ENCODE measurements around the gene XYLB.

The XYLB gene

GRCh38 chr3:38371541-38372213, 25.1 kb downstream of the XYLB start:
- no peaks in the 10 kb centered on the region for H3K9me3 ChIP-seq (ENCODE audit: low read depth, low read length)
- TF ChIP-seq FOXP2 (optimal IDR thresholded peaks at IDR 0.05; ENCODE audit: control extremely low read depth, extremely low read length, insufficient read depth) (no peak), POLR2AphosphoS5 (IDR thresholded peaks at IDR 0.05; ENCODE audit: borderline replicate concordance, low read depth, low read length) (no peak), EZH2 (IDR thresholded peaks at IDR 0.05) (no peak)
- H3K4me3 ChIP-seq: no peak overlapping the region
- H3K36me3 ChIP-seq (ENCODE audit: insufficient read depth, low read length): no peaks in the 10 kb centered on the region
- H3K27ac ChIP-seq: no peak overlapping the region
- H3K9ac ChIP-seq (ENCODE audit: insufficient read length): no peak overlapping the region
- DNase-seq (ENCODE audit: low read depth, low spot score): no peak

- TF ChIP-seq POLR2AphosphoS5 (IDR thresholded peaks at IDR 0.05; ENCODE audit: borderline replicate concordance, low read depth, low read length): no peak
- no peak for TF ChIP-seq FOXP2 (optimal IDR thresholded peaks at IDR 0.05; ENCODE audit: control extremely low read depth, extremely low read length, insufficient read depth)
- TF ChIP-seq EZH2 (IDR thresholded peaks at IDR 0.05): no peak
- no peak overlapping the region for H3K9ac ChIP-seq (ENCODE audit: insufficient read length)
Measured at GRCh38 chr3:38372214-38372601, 25.6 kb downstream of the XYLB start.

GRCh38 chr3:38374221-38374620, 27.6 kb downstream of the XYLB start:
- DNase-seq (ENCODE audit: low read depth, low spot score): no peak

More at GRCh38 chr3:38372214-38372601, 25.6 kb downstream of the XYLB start:
- no peak overlapping the region for H3K27ac ChIP-seq
- no peak overlapping the region for H3K4me3 ChIP-seq
- no peaks in the 10 kb centered on the region for H3K36me3 ChIP-seq (ENCODE audit: insufficient read depth, low read length)
- no peak for DNase-seq (ENCODE audit: low read depth, low spot score)
- no peaks in the 10 kb centered on the region for H3K9me3 ChIP-seq (ENCODE audit: low read depth, low read length)

GRCh38 chr3:38375072-38375471, 28.5 kb downstream of the XYLB start:
- TF ChIP-seq FOXP2 (optimal IDR thresholded peaks at IDR 0.05; ENCODE audit: control extremely low read depth, extremely low read length, insufficient read depth) (no peak), POLR2AphosphoS5 (IDR thresholded peaks at IDR 0.05; ENCODE audit: borderline replicate concordance, low read depth, low read length) (no peak), EZH2 (IDR thresholded peaks at IDR 0.05) (no peak)
- no peak overlapping the region for H3K27ac ChIP-seq
- no peaks in the 10 kb centered on the region for H3K36me3 ChIP-seq (ENCODE audit: insufficient read depth, low read length)
- H3K9me3 ChIP-seq (ENCODE audit: low read depth, low read length): no peaks in the 10 kb centered on the region
- no peak for DNase-seq (ENCODE audit: low read depth, low spot score)
- H3K4me3 ChIP-seq: no peak overlapping the region
- H3K9ac ChIP-seq (ENCODE audit: insufficient read length): no peak overlapping the region

More at GRCh38 chr3:38374221-38374620, 27.6 kb downstream of the XYLB start:
- TF ChIP-seq FOXP2 (optimal IDR thresholded peaks at IDR 0.05; ENCODE audit: control extremely low read depth, extremely low read length, insufficient read depth): no peak
- no peak for TF ChIP-seq EZH2 (IDR thresholded peaks at IDR 0.05)
- TF ChIP-seq POLR2AphosphoS5 (IDR thresholded peaks at IDR 0.05; ENCODE audit: borderline replicate concordance, low read depth, low read length): no peak
- no peak overlapping the region for H3K9ac ChIP-seq (ENCODE audit: insufficient read length)
- H3K4me3 ChIP-seq: no peak overlapping the region
- no peaks in the 10 kb centered on the region for H3K9me3 ChIP-seq (ENCODE audit: low read depth, low read length)
- H3K27ac ChIP-seq: no peak overlapping the region
- H3K36me3 ChIP-seq (ENCODE audit: insufficient read depth, low read length): no peaks in the 10 kb centered on the region

GRCh38 chr3:38375488-38376097, 29.0 kb downstream of the XYLB start:
- Histone ChIP-seq H3K9me3 (ENCODE audit: low read depth, low read length) (no peaks in the 10 kb centered on the region), H3K4me3 (no peak overlapping the region), H3K27ac (no peak overlapping the region), H3K36me3 (ENCODE audit: insufficient read depth, low read length) (no peaks in the 10 kb centered on the region), H3K9ac (ENCODE audit: insufficient read length) (no peak overlapping the region)
- TF ChIP-seq POLR2AphosphoS5 (IDR thresholded peaks at IDR 0.05; ENCODE audit: borderline replicate concordance, low read depth, low read length) (no peak), FOXP2 (optimal IDR thresholded peaks at IDR 0.05; ENCODE audit: control extremely low read depth, extremely low read length, insufficient read depth) (no peak), EZH2 (IDR thresholded peaks at IDR 0.05) (no peak)
- no peak for DNase-seq (ENCODE audit: low read depth, low spot score)

GRCh38 chr3:38376098-38376816, 29.7 kb downstream of the XYLB start:
- TF ChIP-seq POLR2AphosphoS5 (IDR thresholded peaks at IDR 0.05; ENCODE audit: borderline replicate concordance, low read depth, low read length): no peak
- TF ChIP-seq FOXP2 (optimal IDR thresholded peaks at IDR 0.05; ENCODE audit: control extremely low read depth, extremely low read length, insufficient read depth): no peak
- no peak for TF ChIP-seq EZH2 (IDR thresholded peaks at IDR 0.05)
- Histone ChIP-seq H3K9me3 (ENCODE audit: low read depth, low read length) (no peaks in the 10 kb centered on the region), H3K36me3 (ENCODE audit: insufficient read depth, low read length) (no peaks in the 10 kb centered on the region), H3K9ac (ENCODE audit: insufficient read length) (no peak overlapping the region), H3K4me3 (no peak overlapping the region), H3K27ac (no peak overlapping the region)
- no peak for DNase-seq (ENCODE audit: low read depth, low spot score)

GRCh38 chr3:38379201-38379770, 32.7 kb downstream of the XYLB start:
- no peak for DNase-seq (ENCODE audit: low read depth, low spot score)
- Histone ChIP-seq H3K36me3 (ENCODE audit: insufficient read depth, low read length) (no peaks in the 10 kb centered on the region), H3K4me3 (no peak overlapping the region), H3K9ac (ENCODE audit: insufficient read length) (no peak overlapping the region), H3K27ac (no peak overlapping the region), H3K9me3 (ENCODE audit: low read depth, low read length) (no peaks in the 10 kb centered on the region)
- TF ChIP-seq EZH2 (IDR thresholded peaks at IDR 0.05): no peak
- no peak for TF ChIP-seq FOXP2 (optimal IDR thresholded peaks at IDR 0.05; ENCODE audit: control extremely low read depth, extremely low read length, insufficient read depth)
- no peak for TF ChIP-seq POLR2AphosphoS5 (IDR thresholded peaks at IDR 0.05; ENCODE audit: borderline replicate concordance, low read depth, low read length)

GRCh38 chr3:38382506-38383080, 36.0 kb downstream of the XYLB start:
- Histone ChIP-seq H3K9ac (ENCODE audit: insufficient read length) (no peak overlapping the region), H3K9me3 (ENCODE audit: low read depth, low read length) (no peaks in the 10 kb centered on the region), H3K4me3 (no peak overlapping the region), H3K27ac (no peak overlapping the region), H3K36me3 (ENCODE audit: insufficient read depth, low read length) (no peaks in the 10 kb centered on the region)
- DNase-seq (ENCODE audit: low read depth, low spot score): no peak
- no peak for TF ChIP-seq POLR2AphosphoS5 (IDR thresholded peaks at IDR 0.05; ENCODE audit: borderline replicate concordance, low read depth, low read length)
- no peak for TF ChIP-seq EZH2 (IDR thresholded peaks at IDR 0.05)
- TF ChIP-seq FOXP2 (optimal IDR thresholded peaks at IDR 0.05; ENCODE audit: control extremely low read depth, extremely low read length, insufficient read depth): no peak
